Measurements from ENCODE around the gene PPARGC1A.

DNA sequence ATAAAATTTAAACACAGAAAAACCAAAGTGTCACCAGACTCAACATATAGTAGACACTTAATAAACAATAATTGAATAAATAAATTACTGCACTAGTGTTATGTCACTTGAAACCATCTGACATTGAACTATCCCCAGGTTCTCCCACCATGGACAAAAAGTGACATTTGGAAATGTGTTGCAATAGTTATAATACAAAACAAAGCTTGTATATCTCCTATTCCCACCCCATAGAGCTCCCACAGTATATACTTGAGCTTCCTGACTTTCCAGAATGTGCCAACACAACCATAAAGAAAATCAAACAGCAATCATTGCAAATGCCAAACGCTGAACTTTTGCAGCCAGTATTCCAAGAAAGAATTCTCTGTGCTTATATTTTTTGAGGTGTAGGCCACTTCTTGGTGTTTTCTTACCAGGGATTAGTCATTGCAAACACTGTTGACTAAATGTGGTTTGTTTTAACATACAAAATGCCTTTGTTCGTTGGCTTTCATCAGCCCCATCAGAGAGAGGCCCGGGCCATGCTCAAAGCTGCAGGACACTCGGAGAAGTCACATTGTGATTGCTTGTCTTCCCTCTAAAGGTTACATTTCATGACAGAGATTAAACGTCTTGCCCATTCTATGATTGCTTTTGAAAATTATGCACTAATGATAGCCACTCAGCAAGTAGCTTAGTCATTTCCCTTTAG, 33.8 kb downstream of the PPARGC1A start:
- TF ChIP-seq, protein P1, sequence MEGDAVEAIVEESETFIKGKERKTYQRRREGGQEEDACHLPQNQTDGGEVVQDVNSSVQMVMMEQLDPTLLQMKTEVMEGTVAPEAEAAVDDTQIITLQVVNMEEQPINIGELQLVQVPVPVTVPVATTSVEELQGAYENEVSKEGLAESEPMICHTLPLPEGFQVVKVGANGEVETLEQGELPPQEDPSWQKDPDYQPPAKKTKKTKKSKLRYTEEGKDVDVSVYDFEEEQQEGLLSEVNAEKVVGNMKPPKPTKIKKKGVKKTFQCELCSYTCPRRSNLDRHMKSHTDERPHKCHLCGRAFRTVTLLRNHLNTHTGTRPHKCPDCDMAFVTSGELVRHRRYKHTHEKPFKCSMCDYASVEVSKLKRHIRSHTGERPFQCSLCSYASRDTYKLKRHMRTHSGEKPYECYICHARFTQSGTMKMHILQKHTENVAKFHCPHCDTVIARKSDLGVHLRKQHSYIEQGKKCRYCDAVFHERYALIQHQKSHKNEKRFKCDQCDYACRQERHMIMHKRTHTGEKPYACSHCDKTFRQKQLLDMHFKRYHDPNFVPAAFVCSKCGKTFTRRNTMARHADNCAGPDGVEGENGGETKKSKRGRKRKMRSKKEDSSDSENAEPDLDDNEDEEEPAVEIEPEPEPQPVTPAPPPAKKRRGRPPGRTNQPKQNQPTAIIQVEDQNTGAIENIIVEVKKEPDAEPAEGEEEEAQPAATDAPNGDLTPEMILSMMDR (IDR thresholded peaks at IDR 0.05; ENCODE audit: low read depth, low read length, poor library complexity, severe bottlenecking), result no peak
- no peak for TF ChIP-seq EZH2phosphoT487 (IDR thresholded peaks at IDR 0.05; ENCODE audit: borderline replicate concordance, low read length)

Data from DOHH2 (cell line).